Neural cell (in vitro differentiated cells): ENCODE data around the gene VWC2. TPM values are rescaled to one million over a fixed set of nuclear protein-coding genes. Genes with fewer than 3 reads are reported as not detected.

Experiments used
- H2AFZ ChIP-seq: fragments of 200-600, 300-800 bp; sonication (generic), shearing (Covaris generic); 2 replicates; pipeline ENCODE4 v1.6.0; 2014; ENCODE audit warnings: low read depth, mild to moderate bottlenecking, antibody characterized with exemption, low read length, moderate library complexity
- H3F3A ChIP-seq: fragments of 200-600 bp; shearing (Covaris generic); 2 replicates; pipeline ENCODE4 v1.6.1; 2016; ENCODE audit warnings: mild to moderate bottlenecking, moderate library complexity, mixed read lengths, antibody characterized with exemption, low read length; ENCODE audit not compliant: insufficient read depth, poor library complexity, severe bottlenecking
- H3K27ac ChIP-seq: fragments of 200-600, 300-800 bp; sonication (generic), shearing (Covaris generic); 2 replicates; pipeline ENCODE4 v1.5.1; 2014; ENCODE audit warnings: mild to moderate bottlenecking, low read length, moderate library complexity
- H3K27me3 ChIP-seq: fragments of 300-800, 200-600 bp; sonication (generic), shearing (Covaris generic); 2 replicates; pipeline ENCODE4 v1.6.0; 2014; ENCODE audit warnings: mild to moderate bottlenecking, low read depth, low read length, moderate library complexity; ENCODE audit not compliant: insufficient read depth
- H3K36me3 ChIP-seq: fragments of 300-800, 200-600 bp; sonication (generic), shearing (Covaris generic); 2 replicates; pipeline ENCODE4 v1.5.1; 2014; ENCODE audit warnings: mild to moderate bottlenecking, antibody characterized with exemption, low read length, moderate library complexity; ENCODE audit not compliant: insufficient read depth
- H3K4me2 ChIP-seq: fragments of 300-800, 200-600 bp; sonication (generic), shearing (Covaris generic); 2 replicates; pipeline ENCODE4 v1.6.0; 2014; ENCODE audit warnings: mild to moderate bottlenecking, low read length
- H3K4me3 ChIP-seq: fragments of 300-800, 200-600 bp; sonication (generic), shearing (Covaris generic); 2 replicates; pipeline ENCODE4 v1.5.1; 2014; ENCODE audit warnings: mild to moderate bottlenecking, low read length, moderate library complexity
- H3K79me2 ChIP-seq: fragments of 200-600 bp; shearing (Covaris generic); replicated peaks from 2 replicates; pipeline ENCODE4 v1.6.0; 2014; ENCODE audit warnings: mild to moderate bottlenecking, low read length, moderate library complexity; ENCODE audit not compliant: insufficient read depth
- H3K9ac ChIP-seq: fragments of 300-800, 200-600 bp; sonication (generic), shearing (Covaris generic); 2 replicates; pipeline ENCODE4 v1.6.1; 2016; ENCODE audit warnings: mild to moderate bottlenecking, low read length, mixed read lengths
- H3K9me2 ChIP-seq: fragments of 200-600 bp; shearing (Covaris generic); 2 replicates; pipeline ENCODE4 v1.6.1; 2016; ENCODE audit warnings: mild to moderate bottlenecking, low read length, mixed read lengths; ENCODE audit not compliant: insufficient read depth
- H3K9me3 ChIP-seq: fragments of 200-600, 300-800 bp; sonication (generic), shearing (Covaris generic); 2 replicates; pipeline ENCODE4 v1.6.1; 2016; ENCODE audit warnings: mild to moderate bottlenecking, mixed run types, low read length, moderate library complexity, mixed read lengths
- H4K20me1 ChIP-seq: fragments of 200-600 bp; shearing (Covaris generic); 2 replicates; pipeline ENCODE4 v1.6.1; 2016; ENCODE audit warnings: mild to moderate bottlenecking, mixed run types; ENCODE audit not compliant: insufficient read depth
- EP300 ChIP-seq: fragments of 450-650 bp; conservative IDR thresholded peaks from 2 replicates; pipeline ENCODE4 v1.6.1; 2014; ENCODE audit warnings: antibody characterized with exemption, mild to moderate bottlenecking, moderate library complexity; ENCODE audit not compliant: poor library complexity, severe bottlenecking
- EZH2 ChIP-seq: fragments of 200-600, 300-800 bp; shearing (Covaris generic), sonication (generic); IDR thresholded peaks from 2 replicates; pipeline ENCODE4 v1.6.1; 2014; ENCODE audit warnings: antibody characterized with exemption, low read length, borderline replicate concordance, mild to moderate bottlenecking; ENCODE audit not compliant: insufficient read depth, poor library complexity, severe bottlenecking
- MXI1 ChIP-seq: fragments of 450-650 bp; conservative IDR thresholded peaks from 2 replicates; pipeline ENCODE4 v1.6.1; 2014; ENCODE audit warnings: antibody characterized with exemption, mild to moderate bottlenecking; ENCODE audit not compliant: poor library complexity, severe bottlenecking
- POLR2AphosphoS5 ChIP-seq: IDR thresholded peaks from 2 replicates; pipeline ENCODE4 v1.6.1; 2012
- RAD21 ChIP-seq: fragments of 450-650 bp; conservative IDR thresholded peaks from 2 replicates; pipeline ENCODE4 v1.6.1; 2014; ENCODE audit warnings: antibody characterized with exemption, mild to moderate bottlenecking, moderate library complexity
- SMC3 ChIP-seq: fragments of 450-650 bp; conservative IDR thresholded peaks from 2 replicates; pipeline ENCODE4 v1.6.1; 2014; ENCODE audit warnings: antibody characterized with exemption, mild to moderate bottlenecking, moderate library complexity; ENCODE audit not compliant: poor library complexity
- TAF1 ChIP-seq: IDR thresholded peaks from 2 replicates; pipeline ENCODE4 v1.6.1; 2012; ENCODE audit warnings: low read depth
- polyA plus RNA-seq: library from polyadenylated mRNA; depleted of rRNA; stranded (reverse); fragments of >200 nt; gene quantifications from 2 replicates; pipeline ENCODE4 v1.2.3, GENCODE V29; 2014
- TF ChIP-seq, protein P1 (sequence below): IDR thresholded peaks from 2 replicates; pipeline ENCODE4 v1.6.1; 2012; ENCODE audit warnings: borderline replicate concordance
- TF ChIP-seq, protein P2 (sequence below): fragments of 450-650 bp; IDR thresholded peaks from 2 replicates; pipeline ENCODE4 v1.5.1; 2014; ENCODE audit warnings: antibody characterized with exemption, mild to moderate bottlenecking, moderate library complexity; ENCODE audit not compliant: poor library complexity, severe bottlenecking

VWC2 gene
- polyA plus RNA-seq, 1 donor from 2014 or later = 4.6 TPM

DNA sequence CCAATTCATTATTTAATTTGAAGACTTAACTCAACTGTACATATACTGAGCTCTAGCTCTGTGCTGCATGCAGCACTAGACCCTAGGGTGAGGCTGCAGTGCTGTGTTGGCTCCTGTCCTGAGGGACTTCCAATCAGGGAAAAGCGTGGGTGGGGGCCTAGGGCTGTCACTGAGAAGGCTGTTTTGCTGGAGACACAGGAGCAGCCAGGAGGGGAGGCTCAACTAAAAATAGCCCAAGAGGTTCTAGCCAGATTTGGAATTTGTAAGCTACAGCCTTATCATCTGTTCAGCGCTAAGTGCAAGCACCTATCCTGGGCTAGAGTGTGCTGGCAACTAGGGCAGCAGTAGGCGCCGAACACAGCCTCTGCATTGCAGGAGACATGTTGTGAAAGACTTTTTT, 121.1 kb downstream of the VWC2 start:
- H4K20me1 ChIP-seq = no peaks in the 10 kb centered on the region
- no peaks in the 10 kb centered on the region for H3K79me2 ChIP-seq
- no peaks in the 10 kb centered on the region for H3F3A ChIP-seq
- H3K9me3 ChIP-seq = no peaks in the 10 kb centered on the region
- H3K9me2 ChIP-seq = no peaks in the 10 kb centered on the region
- no peak overlapping the region for H2AFZ ChIP-seq
- no peak overlapping the region for H3K4me3 ChIP-seq
- no peak overlapping the region for H3K4me2 ChIP-seq
- H3K27me3 ChIP-seq = no peaks in the 10 kb centered on the region
- TF ChIP-seq TAF1 (no peak), POLR2AphosphoS5 (no peak), EZH2 (no peak), MXI1 (no peak), EP300 (no peak), SMC3 (no peak), RAD21 (no peak)
- TF ChIP-seq, protein P1, sequence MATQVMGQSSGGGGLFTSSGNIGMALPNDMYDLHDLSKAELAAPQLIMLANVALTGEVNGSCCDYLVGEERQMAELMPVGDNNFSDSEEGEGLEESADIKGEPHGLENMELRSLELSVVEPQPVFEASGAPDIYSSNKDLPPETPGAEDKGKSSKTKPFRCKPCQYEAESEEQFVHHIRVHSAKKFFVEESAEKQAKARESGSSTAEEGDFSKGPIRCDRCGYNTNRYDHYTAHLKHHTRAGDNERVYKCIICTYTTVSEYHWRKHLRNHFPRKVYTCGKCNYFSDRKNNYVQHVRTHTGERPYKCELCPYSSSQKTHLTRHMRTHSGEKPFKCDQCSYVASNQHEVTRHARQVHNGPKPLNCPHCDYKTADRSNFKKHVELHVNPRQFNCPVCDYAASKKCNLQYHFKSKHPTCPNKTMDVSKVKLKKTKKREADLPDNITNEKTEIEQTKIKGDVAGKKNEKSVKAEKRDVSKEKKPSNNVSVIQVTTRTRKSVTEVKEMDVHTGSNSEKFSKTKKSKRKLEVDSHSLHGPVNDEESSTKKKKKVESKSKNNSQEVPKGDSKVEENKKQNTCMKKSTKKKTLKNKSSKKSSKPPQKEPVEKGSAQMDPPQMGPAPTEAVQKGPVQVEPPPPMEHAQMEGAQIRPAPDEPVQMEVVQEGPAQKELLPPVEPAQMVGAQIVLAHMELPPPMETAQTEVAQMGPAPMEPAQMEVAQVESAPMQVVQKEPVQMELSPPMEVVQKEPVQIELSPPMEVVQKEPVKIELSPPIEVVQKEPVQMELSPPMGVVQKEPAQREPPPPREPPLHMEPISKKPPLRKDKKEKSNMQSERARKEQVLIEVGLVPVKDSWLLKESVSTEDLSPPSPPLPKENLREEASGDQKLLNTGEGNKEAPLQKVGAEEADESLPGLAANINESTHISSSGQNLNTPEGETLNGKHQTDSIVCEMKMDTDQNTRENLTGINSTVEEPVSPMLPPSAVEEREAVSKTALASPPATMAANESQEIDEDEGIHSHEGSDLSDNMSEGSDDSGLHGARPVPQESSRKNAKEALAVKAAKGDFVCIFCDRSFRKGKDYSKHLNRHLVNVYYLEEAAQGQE = no peak
- TF ChIP-seq, protein P2, sequence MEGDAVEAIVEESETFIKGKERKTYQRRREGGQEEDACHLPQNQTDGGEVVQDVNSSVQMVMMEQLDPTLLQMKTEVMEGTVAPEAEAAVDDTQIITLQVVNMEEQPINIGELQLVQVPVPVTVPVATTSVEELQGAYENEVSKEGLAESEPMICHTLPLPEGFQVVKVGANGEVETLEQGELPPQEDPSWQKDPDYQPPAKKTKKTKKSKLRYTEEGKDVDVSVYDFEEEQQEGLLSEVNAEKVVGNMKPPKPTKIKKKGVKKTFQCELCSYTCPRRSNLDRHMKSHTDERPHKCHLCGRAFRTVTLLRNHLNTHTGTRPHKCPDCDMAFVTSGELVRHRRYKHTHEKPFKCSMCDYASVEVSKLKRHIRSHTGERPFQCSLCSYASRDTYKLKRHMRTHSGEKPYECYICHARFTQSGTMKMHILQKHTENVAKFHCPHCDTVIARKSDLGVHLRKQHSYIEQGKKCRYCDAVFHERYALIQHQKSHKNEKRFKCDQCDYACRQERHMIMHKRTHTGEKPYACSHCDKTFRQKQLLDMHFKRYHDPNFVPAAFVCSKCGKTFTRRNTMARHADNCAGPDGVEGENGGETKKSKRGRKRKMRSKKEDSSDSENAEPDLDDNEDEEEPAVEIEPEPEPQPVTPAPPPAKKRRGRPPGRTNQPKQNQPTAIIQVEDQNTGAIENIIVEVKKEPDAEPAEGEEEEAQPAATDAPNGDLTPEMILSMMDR = no peak
- no peak overlapping the region for H3K9ac ChIP-seq
- H3K36me3 ChIP-seq = no peaks in the 10 kb centered on the region
- H3K27ac ChIP-seq = no peak overlapping the region

DNA sequence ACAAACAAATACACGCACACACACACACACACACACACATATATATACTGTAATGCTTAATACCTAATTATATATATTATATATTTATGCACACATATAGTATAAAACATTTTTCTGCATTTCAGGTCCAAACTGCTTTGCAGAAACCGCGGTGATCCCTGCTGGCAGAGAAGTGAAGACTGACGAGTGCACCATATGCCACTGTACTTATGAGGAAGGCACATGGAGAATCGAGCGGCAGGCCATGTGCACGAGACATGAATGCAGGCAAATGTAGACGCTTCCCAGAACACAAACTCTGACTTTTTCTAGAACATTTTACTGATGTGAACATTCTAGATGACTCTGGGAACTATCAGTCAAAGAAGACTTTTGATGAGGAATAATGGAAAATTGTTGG, 138.5 kb downstream of the VWC2 start:
- H3K4me3 ChIP-seq = no peak overlapping the region
- no peaks in the 10 kb centered on the region for H3K36me3 ChIP-seq
- H3K79me2 ChIP-seq = no peaks in the 10 kb centered on the region
- H3K27ac ChIP-seq = no peak overlapping the region
- H2AFZ ChIP-seq = no peak overlapping the region
- H4K20me1 ChIP-seq = no peaks in the 10 kb centered on the region
- H3F3A ChIP-seq = no peaks in the 10 kb centered on the region
- no peaks in the 10 kb centered on the region for H3K9me2 ChIP-seq
- no peaks in the 10 kb centered on the region for H3K9me3 ChIP-seq
- TF ChIP-seq EP300 (no peak), TAF1 (no peak), MXI1 (no peak)
- TF ChIP-seq, protein P2 = no peak
- H3K4me2 ChIP-seq = no peak overlapping the region
- no peaks in the 10 kb centered on the region for H3K27me3 ChIP-seq
- H3K9ac ChIP-seq = no peak overlapping the region
